Pulmonary artery endothelial cell (primary cell): ENCODE results near the gene MTFMT. TPM values are rescaled to one million over a fixed set of nuclear protein-coding genes. Genes with fewer than 3 reads are reported as not detected.
"Not testable (repeated sequence)": the region's sequence is repeated elsewhere in the genome, so short reads cannot be mapped to it uniquely, and the experiment has no call there.

Experiments
- DNase-seq: peaks from one replicate; pipeline ENCODE4 v3.0.0-alpha.2; 2011; ENCODE audit warnings: low read depth, low spot score
- total RNA-seq: library from RNA; depleted of rRNA; stranded (reverse); fragments of >200 nt; gene quantifications from 2 replicates; pipeline ENCODE4 v1.2.3, GENCODE V29; 2014

The MTFMT gene
- total RNA-seq, 1 donor from 2014 or later: 14.6 TPM

DNA sequence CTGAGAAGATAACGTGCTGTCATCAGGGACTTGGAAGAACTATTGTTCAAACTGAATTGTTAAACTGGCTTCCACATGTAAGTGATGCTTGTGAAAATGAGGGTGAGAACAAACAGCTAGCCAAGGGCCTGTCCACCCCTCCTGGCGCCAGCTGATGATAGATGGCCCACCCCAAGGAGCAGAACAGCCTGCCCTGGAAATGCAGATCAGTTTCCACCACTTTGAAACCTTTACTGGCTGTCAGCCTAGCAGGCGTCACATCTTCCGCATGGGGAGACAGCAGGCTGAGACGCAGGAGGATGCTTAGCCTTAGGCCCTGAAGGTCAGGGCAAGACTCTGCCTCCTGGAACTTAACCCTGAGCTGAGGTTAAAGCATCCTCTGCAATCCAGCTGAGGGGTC, 9.4 kb upstream of the MTFMT start:
- no peak for DNase-seq

DNA sequence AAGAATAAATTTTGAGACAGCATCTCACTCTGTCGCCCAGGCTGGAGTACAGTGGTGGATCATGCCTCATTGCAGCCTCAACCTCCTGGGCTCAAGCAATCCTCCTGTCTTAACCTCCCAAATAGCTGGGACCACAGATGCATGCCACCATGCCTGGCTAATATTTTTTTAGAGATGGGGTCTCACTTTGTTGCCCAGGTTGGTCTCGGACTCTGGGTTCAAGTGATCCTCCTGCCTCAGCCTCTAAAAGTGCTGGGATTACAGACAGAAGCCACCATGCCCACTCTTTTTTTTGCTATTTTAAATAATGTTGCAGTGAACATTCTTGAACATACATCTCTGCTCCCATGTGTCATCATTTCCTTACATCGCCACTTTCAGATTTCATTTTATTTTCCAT, 9.0 kb upstream of the MTFMT start:
- DNase-seq: no peak

DNA sequence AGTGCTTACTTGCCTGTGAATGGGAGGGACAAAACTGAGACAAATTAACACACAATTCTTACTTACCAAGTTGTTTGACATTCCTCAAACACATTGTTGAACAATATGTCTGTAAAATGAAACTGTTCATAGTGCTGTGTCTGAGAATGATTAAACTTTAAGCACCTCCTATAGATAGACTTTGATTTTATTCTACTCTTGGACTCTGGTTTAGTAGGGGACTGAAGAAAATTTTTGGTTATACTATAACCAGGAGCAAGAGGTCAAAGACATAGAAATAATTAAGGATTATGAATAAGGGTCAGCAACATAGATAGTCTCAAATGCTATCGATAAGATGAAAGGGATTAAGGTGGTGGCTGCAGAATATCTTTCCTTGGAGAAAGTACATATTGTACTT, 7.9 kb upstream of the MTFMT start:
- DNase-seq: no peak

DNA sequence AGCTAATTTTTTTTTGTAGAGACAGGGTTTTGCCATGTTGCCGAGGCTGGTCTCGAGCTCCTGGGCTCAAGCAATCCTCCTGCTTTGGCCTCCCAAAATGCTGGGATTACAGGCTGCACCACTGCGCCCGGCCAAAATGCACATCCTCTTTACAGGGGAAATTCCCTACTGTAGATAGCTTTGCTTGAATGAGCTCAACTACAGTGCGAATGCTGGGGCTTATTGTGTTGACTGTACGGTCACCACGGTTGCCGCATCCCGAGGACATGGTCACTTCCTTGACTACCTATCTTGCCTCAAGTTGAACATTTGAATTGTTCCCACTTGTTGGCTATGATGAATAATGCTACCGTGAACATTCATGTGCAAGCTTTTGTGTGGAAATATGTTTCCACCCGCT, 5.3 kb upstream of the MTFMT start:
- DNase-seq: no peak

DNA sequence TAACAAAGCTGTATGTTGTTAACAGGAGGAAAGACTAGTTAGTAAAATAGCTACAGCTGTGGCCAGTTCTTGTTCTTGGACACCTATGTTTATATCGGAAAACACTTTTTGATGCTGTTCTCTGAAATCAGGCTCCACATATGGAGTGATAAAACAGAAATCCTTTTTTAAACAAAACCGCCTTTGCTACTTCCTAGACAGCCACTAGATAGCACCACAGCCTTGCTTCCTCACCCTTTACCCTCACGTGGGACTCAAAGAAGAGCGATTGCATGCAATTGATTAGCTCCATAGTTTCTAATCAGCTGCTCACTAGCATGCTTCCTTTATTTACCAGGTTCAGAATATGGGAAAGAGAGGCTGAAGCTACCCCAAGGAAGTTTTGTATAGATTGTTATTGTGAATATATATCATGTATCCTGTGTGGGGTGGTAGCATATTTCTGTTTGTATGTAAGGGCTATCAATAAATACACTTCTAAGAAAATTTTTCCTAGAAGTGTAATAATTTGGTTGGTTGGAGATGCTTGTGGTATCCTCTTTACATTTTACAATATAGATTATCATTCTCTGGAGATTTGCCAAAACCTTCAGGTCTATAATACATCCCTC, 4.3 kb upstream of the MTFMT start:
- no peak for DNase-seq

DNA sequence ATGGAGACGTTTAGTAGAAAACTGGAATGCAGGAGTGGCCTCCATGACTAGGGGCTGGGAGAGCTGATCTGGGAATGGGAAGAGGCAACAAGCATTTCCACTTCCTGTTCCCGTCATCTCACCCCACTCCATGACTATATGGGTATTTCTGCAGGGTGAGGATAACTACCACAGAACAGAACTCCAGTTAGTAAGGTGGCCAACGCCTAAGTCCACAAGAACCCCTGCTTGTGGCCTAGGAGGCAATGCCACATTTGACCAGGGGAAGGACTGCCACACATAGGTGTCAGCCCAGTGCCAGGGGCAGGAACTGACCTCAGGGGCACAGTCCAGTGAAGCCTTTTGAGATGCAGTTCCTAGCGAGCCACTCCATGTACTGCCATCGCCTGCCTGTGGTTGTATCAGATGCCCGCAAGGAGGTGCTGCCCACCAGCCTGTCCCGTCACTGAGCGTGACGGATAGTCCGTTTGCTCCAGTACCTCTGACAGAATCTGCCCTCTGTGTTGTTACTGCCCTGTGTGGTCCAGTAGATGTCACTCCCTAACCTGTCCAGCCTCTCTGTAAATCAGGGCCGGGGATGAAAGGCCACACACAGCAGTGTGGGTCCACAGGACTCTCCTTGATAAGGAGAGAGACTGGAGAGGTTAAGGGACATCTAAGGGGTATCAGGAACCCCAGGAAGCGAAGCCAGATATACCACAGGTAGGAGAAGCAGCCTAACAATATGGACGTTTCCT, 3.5 kb upstream of the MTFMT start:
- peak; percentile 37 for DNase-seq

DNA sequence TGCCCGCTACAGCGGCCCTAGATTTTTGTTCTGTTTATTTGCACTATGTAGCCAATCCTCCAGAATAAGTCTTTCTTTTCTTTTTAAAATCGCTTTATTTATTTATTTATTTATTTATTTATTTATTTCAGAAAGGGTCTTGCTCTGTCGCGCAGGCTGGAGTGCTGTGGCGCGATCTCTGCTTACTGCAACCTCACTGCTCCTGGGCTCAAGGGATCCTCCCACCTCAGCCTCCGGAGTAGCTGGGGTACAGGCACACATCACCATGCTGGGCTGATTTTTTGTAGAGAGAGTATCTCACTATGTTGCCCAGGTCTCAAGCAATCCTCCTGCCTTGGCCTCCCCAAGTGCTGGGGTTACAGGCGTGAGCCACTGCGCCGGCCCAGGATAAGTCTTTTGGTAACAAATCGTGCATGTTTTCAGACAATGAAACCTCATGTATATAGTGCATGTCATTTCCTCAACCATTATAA, 333 bp upstream of the MTFMT start:
- DNase-seq: no peak

DNA sequence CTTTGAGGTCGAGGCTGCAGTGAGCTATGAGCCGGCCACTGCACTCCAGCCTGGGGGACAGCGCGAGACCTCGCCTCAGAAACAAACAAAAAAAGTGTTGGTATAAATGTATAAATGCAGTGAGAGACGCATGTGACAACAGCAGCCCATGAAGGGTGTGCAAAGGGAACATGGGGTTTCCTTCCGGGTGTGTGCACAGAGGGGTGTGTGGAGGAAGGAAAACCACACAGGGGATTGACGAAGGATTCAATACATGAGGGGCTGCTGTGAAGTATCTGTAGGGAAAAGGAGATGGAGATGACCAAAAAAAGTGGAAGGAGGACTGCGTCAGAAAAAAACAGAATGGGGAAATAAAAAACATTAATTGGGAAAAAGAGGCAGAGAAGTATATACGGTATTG, 1.1 kb downstream of the MTFMT start:
- DNase-seq: no peak

DNA sequence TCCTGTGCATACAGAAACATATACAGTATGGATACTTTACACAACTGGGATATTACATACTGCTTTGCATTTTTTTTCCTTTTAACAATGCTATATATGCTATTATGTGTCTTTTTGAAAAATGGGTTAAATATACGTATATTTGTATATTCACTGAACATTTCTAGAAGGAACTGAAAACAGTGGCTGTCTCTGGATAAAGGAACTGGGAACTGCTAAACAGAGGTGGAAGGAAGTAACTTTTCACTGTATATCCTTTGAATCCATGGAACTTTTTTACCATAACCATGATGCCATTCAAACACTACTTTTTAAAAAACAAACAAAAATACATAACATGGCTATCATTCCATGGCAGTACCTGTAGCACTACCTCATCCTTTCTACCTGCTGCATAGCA, 1.8 kb downstream of the MTFMT start:
- DNase-seq: no peak

DNA sequence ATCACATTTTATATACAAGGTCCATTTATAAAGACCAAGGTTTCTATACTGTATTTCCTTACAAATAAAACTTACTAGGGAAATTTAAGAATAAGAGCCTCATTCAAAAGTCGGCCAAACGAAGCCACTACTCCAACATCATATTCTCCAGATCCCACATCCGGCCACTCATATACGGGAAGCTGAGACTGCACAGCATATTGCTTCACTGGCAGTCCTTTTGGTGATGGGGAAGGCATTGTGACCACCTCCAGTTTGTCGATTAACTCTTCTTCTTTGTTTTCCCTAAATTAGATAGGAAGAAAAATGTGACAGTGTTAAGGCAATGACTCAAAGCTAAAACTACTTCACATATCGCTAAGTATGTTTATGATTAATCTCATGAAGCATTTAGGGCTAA, 2.7 kb downstream of the MTFMT start:
- no peak for DNase-seq

DNA sequence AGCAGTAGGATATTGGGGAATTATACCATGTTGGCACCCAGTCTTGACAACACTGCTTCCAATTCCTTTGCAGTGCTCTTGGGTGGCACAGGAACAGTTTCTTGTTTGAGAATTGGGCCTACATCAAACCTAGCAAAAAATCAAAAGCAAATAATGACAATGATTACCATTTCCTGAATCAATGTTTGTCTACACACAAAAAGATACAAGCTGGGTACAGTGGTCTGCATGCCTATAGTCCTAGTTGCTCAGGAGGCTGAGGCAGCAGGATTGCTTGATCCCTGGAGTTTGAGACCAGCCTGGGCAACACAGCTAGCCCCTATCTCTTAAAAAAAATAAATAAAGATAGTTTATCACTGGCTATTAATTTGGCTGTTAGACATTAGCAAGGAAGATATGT, 8.0 kb downstream of the MTFMT start:
- no peak for DNase-seq

DNA sequence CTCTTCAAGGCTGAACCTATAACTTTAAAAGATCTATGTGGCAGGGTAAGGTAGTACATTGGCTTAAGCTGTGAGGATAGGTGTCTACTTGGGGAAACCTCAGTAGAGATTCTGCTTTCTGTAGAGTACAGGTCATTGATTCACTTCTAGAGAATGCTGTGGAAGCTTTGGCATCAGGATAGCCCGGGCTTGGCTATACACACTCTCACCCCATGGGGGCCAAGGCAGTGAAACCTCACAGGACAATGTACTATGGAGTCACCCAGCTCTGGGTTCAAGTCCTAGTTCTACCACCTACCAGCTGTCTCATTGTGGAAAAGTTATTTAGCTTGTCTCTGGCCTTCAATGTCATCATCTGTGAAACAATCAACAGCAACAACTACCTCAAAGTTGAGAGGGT, 9.0 kb downstream of the MTFMT start:
- no peak for DNase-seq

DNA sequence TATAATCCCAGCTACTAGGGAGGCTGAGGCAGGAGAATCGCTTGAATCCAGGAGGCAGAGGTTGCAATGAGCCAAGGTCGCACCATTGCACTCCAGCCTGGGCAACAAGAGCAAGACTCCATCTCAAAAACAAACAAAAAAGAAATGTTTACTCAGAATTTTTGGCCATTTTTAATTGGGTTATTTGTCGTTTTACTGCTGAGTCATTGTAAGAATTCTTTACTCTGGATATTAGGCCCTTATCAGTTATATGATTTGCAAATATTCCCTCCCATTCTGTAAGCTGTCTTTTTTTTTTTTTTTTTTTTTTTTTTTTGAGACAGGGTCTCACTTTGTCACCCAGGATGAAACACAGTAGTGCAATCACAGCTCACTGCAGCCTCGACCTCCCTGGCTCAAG, 18.2 kb downstream of the MTFMT start:
- DNase-seq: not testable (repeated sequence)

DNA sequence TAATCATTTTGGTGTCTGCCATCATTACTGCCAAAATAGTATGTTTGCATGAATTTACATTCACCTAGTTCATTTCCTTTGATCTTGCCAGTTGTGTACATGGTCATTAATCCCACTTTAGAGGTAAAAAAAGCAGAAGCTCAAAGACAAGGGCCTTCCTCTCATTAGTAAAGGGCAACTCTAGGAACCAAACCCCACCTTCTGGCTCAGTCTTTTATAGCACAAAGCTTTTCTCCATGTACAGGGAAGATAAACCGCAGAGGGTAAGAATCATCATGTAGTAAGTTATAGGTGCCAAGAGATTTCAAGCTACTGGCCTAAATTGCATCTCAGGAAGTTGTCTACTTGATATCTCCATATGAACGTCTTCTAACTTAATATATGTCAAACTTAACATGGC, 20.5 kb downstream of the MTFMT start:
- no peak for DNase-seq

DNA sequence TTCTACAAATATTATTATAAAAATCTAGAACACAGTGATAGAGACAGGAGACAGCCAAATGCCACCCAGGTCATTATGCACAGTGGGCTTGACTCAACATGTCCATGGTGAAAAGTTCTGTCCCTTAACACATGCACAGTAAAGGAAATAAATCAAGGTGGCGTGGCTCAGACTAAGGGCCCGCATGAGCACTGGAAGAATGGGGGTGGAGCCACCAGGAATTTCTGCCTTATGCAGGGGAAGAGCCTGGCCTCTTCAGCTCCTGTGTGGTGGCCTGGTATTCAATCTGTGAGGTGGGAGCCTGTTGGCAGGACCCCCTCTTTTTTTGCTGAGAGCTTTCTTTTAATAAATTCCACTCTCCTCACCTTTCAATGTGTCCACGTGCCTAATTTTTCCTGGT, 22.6 kb downstream of the MTFMT start:
- no peak for DNase-seq

DNA sequence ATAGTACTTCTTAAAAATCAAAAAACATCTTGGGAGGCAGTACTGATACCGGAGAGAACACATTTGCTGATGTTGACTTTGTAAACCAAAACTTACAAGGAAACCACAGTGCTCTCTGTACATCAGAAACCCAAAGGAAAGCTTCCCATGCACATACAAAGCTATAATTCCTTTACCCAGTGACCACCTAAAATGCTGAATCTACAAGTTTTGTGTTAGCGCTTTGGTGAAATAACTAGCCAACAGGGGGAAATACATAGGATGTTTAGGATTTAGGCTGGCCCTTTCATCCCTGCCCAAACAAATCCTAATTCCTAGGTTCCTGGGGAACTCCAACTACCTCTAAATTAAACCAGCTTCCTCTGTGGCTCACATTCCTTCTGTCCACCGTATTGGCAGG, 24.4 kb downstream of the MTFMT start:
- DNase-seq: no peak

DNA sequence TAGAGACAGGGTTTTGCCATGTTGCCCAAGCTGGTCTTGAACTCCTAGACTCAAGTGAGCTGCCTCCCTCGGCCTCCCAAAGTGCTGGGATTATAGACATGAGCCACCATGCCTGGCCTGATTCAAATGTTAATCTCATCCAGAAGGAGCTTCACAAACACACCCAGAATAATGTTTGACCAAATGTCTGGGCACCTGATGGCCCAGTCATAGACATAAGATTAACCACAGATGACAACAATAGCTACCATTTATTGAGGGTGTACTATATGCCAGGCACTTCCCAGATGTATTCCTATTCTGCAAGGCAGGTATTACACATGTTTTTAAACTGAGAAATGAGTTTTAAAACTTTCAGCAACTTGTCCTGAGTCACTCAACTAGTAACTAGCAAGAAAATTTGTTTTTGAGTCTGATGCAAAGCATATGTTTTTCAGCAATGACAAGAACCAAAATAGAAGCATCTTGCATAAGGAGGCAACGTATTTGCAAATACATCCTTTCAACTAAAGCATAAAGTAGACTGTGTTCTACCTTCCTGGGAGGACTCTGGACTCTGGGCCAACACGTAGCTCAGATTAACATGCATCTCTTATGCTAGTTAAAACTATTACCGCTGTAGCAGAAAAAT, 31.6 kb downstream of the MTFMT start:
- no peak for DNase-seq

DNA sequence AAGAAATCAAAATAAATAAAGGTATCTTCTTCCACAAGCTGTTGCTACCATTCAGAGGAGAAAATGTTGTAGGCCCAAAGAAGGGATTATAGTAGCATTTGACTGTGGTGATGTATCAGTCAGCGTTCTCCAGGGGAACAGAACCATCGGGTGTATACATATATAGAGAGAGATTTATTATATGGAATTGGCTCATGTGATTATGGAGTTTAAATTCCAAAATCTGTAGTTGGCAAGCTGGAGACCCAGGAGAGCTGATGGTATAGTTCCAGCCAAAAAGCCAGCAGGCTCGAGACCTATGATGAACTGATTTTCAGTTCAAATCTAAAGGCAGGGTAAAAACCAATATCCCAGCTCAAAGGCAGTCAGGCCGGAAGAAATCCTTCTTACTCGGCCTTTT, 32.4 kb downstream of the MTFMT start:
- DNase-seq: no peak

DNA sequence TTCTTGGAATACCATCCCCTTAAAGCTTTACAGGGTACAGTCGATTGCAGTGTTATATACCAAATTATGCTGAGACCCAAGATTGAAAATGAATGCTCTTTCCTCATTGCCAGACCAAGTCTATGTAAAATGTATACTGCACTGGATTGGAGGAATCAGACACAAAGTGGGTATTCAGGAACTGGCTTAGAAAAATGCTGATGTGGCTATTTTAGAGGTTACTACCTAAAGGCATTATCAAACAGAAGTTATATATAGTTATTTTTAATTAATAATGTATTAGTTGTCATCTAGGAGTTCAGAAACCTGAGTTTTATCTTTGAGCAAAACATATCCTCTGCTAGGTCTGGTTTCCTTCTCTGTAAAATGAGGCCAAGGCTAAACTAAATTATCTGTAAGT, 36.1 kb downstream of the MTFMT start:
- DNase-seq: no peak

DNA sequence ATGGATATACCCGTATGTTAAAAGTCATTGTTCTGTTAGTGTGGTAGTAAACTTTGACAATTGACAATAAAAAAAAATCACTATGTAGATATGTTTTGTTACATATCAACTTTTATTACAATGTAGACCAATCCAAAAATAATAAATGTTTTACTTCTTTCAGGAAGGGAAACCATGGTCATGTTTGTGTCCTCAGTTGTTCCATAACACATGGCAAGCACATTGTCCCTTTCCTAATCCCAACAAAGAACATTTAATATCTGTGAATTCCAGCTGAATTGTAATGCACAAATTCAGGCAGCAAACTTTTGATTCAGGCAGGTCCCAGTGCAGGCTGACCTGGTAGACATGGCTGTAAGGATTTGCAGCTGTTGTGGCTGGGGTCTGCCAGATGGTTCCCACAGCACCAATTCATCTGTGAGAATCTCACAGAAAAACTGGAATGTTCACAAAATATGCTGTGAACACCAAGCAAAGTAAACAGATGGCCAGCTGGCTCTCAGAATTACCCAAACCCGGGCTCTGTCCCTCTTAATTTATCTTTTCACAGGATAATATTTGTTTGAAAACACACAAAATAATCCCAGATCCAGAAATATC, 37.8 kb downstream of the MTFMT start:
- no peak for DNase-seq

DNA sequence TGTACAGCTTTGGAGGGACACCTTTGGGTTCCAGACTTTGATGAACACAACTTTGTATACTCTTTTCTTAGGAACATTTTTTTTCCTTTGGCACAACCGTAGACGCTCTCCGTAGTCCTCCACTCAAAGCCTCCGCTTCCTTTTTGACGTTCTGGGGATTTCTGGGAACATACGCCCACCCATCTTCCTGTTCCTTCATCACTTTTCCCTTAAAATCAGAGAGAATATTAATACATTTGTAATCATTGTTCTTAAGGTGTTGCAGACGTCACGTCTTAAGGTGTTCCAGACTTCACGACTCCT, 39.3 kb downstream of the MTFMT start:
- DNase-seq: no peak

DNA sequence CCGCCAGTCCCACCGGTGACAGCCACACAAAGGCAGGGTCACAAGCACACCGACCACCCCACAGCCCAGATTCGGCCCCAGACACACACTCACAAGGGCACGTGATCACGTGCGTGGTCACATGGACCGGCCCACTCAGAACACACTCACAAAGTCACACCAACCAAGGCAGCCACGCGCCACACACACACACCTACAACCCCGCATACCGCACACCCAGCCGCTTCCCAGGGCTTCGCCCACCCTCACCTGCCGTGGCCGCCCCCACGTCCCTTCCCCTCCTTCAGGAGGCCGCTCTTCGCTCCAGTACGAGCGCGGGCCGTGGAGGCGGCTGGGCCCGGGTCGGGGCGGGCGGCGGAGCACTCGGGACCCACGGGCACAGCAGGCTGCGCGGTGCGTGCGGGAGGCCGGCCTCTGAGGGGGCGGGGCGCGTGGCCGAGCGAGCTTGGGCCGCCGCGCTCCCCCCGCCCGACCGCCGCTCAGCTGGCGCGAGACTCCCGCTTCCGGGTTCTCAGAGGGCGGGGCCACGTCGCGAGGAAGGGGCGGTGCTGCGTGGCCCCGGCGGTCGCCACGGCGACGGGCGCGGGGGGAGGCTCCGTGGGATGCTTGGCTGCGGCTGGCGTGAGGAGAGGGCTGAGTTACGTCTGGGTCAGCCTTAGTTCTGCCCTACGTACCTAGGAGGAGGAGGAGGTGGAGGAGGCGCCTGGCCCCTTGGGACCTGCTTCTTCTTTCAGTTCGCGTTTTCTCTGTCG, 39.8 kb downstream of the MTFMT start, which contains the start of gene SPG21:
TSS of gene SPG21 (minus strand) at position 499 of the 752 bp plus-strand sequence. CDS start 6,345 bp downstream, outside the sequence.
- peak; percentile 77 for DNase-seq
